ENCODE data around the gene SNX33.

Gene SNX33

DNA sequence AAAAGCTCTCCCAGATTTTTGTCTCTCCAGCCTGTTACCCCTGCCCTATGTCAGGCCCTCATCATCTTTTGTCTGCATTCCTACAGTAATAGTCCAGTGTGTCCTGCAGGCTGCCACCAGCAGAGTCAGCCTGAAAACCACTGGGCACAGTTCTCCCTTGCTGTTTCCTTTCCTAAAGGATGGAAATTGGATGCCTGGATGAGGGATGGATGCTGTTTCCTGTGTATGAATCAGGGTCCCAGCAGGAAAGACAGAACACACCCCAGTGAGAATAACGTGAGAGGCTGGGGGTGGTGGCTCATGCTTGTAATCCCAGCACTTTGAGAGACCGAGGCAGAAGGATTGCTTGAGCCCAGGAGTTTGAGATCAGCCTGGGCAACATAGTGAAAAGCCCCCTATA lies 3.3 kb upstream of the SNX33 start:
- TF ChIP-seq, protein P1, sequence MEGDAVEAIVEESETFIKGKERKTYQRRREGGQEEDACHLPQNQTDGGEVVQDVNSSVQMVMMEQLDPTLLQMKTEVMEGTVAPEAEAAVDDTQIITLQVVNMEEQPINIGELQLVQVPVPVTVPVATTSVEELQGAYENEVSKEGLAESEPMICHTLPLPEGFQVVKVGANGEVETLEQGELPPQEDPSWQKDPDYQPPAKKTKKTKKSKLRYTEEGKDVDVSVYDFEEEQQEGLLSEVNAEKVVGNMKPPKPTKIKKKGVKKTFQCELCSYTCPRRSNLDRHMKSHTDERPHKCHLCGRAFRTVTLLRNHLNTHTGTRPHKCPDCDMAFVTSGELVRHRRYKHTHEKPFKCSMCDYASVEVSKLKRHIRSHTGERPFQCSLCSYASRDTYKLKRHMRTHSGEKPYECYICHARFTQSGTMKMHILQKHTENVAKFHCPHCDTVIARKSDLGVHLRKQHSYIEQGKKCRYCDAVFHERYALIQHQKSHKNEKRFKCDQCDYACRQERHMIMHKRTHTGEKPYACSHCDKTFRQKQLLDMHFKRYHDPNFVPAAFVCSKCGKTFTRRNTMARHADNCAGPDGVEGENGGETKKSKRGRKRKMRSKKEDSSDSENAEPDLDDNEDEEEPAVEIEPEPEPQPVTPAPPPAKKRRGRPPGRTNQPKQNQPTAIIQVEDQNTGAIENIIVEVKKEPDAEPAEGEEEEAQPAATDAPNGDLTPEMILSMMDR (conservative IDR thresholded peaks at IDR 0.05; ENCODE audit: control insufficient read depth, insufficient read depth, low read depth, low read length) = no peak
- H3K4me3 ChIP-seq (ENCODE audit: control insufficient read depth, low read depth, low read length) = no peak overlapping the region
- DNase-seq (ENCODE audit: low read depth) = peak; percentile 47

DNA sequence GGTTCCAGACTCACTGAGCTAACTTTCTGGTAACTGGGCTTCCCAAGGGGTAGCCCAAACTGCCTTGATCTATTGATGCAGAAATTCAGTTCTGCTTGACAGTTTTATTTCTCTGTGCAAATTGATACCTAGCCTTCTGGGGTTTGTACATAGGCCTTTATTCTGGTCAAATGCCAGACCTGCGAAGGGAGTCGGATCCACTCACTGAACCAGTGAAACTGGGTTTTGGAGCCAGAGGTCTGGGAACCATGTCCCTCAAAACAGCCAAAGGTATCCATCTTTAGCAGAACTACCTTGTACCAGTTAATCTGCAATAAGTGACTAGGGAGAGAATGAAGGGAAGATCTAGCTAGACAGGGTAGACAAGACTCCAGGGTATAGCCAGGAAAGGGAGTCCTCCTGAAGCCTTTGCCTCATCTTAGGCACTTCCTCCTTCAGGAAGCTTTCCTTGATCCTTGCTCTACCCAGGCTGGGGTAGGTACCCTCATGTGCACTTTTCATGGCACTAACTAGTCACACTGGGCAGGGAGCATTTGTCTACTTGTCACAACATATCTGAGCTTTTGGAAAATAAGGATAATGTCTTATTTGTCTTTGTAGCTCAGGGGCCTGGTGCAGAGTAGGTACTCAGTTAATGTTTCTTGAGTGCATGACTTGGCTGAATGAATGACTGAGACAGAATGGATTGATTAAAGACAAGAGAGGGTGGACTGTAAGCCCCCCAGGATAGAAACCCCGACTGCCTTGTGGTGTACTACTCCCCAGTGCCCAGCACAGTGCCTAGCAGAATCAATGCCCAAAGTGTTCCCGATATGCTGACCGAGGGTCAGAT lies 1.4 kb upstream of the SNX33 start:
- H3K4me3 ChIP-seq (ENCODE audit: control insufficient read depth, low read depth, low read length) = peak overlapping the region; percentile 86
- TF ChIP-seq, protein P1 (conservative IDR thresholded peaks at IDR 0.05; ENCODE audit: control insufficient read depth, insufficient read depth, low read depth, low read length) = no peak
- DNase-seq (ENCODE audit: low read depth) = no peak

DNA sequence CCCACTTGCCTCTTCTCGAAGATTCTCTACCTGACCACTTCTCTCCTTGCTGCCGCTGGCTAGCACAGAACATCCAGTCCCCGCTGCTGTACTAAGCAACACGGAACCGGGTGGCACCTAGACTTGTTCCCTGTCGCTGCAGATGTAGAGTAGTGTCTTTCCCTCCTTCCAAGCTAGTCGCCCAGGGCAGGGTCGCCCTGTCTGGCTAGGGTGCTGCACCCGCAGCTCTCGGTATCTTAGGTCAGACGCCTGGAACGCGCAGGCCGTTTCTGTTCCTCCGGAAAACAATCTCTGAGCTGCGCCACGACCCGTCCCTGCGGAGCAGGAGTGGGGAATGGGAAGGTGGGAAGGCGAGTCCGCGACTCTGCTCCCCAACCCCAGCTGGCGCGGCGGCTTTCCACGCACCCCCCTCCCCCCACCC lies 758 bp upstream of the SNX33 start:
- no peak for DNase-seq (ENCODE audit: low read depth)
- peak overlapping the region; percentile 86 for H3K4me3 ChIP-seq (ENCODE audit: control insufficient read depth, low read depth, low read length)
- TF ChIP-seq, protein P1 (conservative IDR thresholded peaks at IDR 0.05; ENCODE audit: control insufficient read depth, insufficient read depth, low read depth, low read length) = no peak

DNA sequence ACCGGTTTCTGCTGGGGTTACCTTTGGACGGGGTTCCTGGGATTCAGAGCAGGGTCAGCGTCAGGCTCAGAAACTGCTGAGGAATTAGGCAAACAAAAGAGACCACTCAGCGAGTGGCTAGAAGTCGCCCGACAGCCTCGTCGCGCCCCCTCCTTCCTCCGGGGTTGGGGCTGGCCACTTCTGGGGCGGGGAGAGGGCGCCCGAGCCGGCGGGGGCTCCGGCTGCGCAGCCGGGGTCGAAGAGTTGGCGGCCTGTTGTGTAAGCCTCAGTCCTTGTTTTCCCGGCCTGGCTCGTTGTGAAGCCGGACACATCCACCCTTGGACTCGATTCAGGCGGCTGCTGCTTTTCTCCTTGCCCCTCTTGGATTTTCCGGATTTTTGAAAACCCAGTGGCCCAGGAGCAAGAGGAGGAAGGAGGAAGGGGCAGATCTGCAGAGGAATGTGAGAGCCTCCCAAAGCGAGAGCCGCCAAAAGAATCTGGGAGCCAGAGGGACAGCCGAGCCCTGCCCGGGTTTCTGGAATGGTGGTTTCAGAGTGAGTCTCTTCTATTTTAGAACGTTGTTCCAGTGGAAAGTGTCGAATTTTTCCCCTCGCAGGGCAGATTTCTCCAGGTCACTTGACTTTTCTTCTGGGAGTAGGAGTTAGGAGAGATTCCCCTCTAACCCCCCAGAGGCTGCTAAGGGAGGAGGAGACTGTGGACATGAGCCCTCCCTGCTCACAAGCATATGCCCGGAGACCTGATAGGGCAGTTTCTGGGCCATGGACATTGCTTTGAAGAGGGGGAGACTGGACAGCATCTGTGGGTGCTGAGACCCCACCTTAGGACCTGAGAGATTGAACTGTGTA lies 666 bp downstream of the SNX33 start:
- no peak for DNase-seq (ENCODE audit: low read depth)
- TF ChIP-seq, protein P1 (conservative IDR thresholded peaks at IDR 0.05; ENCODE audit: control insufficient read depth, insufficient read depth, low read depth, low read length) = no peak
- H3K4me3 ChIP-seq (ENCODE audit: control insufficient read depth, low read depth, low read length) = peak overlapping the region; percentile 86

DNA sequence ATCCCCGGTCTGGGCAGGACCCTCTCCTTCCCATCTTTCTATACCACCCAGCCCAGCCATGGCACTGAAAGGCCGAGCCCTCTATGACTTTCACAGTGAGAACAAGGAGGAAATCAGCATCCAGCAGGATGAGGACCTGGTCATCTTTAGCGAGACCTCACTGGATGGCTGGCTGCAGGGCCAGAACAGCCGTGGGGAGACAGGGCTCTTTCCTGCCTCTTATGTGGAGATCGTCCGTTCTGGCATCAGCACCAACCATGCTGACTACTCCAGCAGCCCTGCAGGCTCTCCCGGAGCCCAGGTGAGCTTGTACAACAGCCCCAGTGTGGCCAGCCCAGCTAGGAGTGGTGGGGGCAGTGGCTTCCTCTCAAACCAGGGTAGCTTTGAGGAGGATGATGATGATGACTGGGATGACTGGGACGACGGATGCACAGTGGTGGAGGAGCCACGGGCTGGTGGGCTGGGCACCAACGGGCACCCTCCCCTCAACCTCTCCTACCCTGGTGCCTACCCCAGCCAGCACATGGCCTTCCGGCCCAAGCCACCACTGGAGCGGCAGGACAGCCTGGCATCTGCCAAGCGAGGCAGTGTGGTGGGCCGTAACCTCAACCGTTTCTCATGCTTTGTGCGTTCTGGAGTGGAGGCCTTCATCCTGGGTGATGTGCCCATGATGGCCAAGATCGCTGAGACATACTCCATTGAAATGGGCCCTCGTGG lies 1.5 kb downstream of the SNX33 start:
- TF ChIP-seq, protein P1 (conservative IDR thresholded peaks at IDR 0.05; ENCODE audit: control insufficient read depth, insufficient read depth, low read depth, low read length) = no peak
- no peak for DNase-seq (ENCODE audit: low read depth)
- peak overlapping the region; percentile 86 for H3K4me3 ChIP-seq (ENCODE audit: control insufficient read depth, low read depth, low read length)

DNA sequence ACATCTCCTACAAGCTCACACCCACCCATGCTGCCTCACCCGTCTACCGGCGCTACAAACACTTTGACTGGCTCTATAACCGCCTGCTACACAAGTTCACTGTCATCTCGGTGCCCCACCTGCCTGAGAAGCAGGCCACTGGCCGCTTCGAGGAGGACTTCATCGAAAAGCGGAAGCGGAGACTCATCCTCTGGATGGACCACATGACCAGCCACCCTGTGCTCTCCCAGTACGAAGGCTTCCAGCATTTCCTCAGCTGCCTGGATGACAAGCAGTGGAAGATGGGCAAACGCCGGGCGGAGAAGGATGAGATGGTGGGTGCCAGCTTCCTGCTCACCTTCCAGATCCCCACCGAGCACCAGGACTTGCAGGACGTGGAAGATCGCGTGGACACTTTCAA lies 2.1 kb downstream of the SNX33 start:
- TF ChIP-seq, protein P1 (conservative IDR thresholded peaks at IDR 0.05; ENCODE audit: control insufficient read depth, insufficient read depth, low read depth, low read length) = no peak
- H3K4me3 ChIP-seq (ENCODE audit: control insufficient read depth, low read depth, low read length) = peak overlapping the region; percentile 86
- peak; percentile 44 for DNase-seq (ENCODE audit: low read depth)

Measured in fibroblast of mammary gland (primary cell).